ENCODE results near the gene KDM2A. TPM values are rescaled to one million over a fixed set of nuclear protein-coding genes. Genes with fewer than 3 reads are reported as not detected.
"Not testable (repeated sequence)": the region's sequence is repeated elsewhere in the genome, so short reads cannot be mapped to it uniquely, and the experiment has no call there.

The KDM2A gene
- total RNA-seq, 1 donor: 67.9 TPM

GRCh38 chr11:67117176-67117575 lies 1.9 kb upstream of the KDM2A start:
- DNase-seq (ENCODE audit: low read depth in 2 of 3, low spot score in 2 of 3): no peak

GRCh38 chr11:67117672-67118180 lies 1.3 kb upstream of the KDM2A start:
- peak in 2 of 3 donors; percentile 34 to 36 for DNase-seq (ENCODE audit: low read depth in 2 of 3, low spot score in 2 of 3)

GRCh38 chr11:67118181-67118766 lies 789 bp upstream of the KDM2A start:
- DNase-seq (ENCODE audit: low read depth in 2 of 3, low spot score in 2 of 3): peak; percentile 36 to 41 (median 39)

- peak in 2 of 3 donors; percentile 16 for DNase-seq (ENCODE audit: low read depth in 2 of 3, low spot score in 2 of 3)
These were observed 725 bp downstream of the KDM2A start for GRCh38 chr11:67119585-67120391.

GRCh38 chr11:67120456-67120855 lies 1.4 kb downstream of the KDM2A start:
- no peak for DNase-seq (ENCODE audit: low read depth in 2 of 3, low spot score in 2 of 3)

- DNase-seq (ENCODE audit: low read depth in 2 of 3, low spot score in 2 of 3): peak in 2 of 3 donors; percentile 30 to 59
These were observed 2.0 kb downstream of the KDM2A start for GRCh38 chr11:67120881-67121710.

- DNase-seq (ENCODE audit: low read depth in 2 of 3, low spot score in 2 of 3): not testable (repeated sequence)
These were observed 4.7 kb downstream of the KDM2A start for GRCh38 chr11:67123801-67124200.

- DNase-seq (ENCODE audit: low read depth in 2 of 3, low spot score in 2 of 3): not testable (repeated sequence)
These were observed 7.2 kb downstream of the KDM2A start for GRCh38 chr11:67126243-67126642.

GRCh38 chr11:67126986-67127385 lies 7.9 kb downstream of the KDM2A start:
- DNase-seq (ENCODE audit: low read depth in 2 of 3, low spot score in 2 of 3): no peak

GRCh38 chr11:67130861-67131260 lies 11.8 kb downstream of the KDM2A start:
- not testable (repeated sequence) for DNase-seq (ENCODE audit: low read depth in 2 of 3, low spot score in 2 of 3)

- no peak for DNase-seq (ENCODE audit: low read depth in 2 of 3, low spot score in 2 of 3)
These were observed 17.1 kb downstream of the KDM2A start for GRCh38 chr11:67136156-67136555.

- DNase-seq (ENCODE audit: low read depth in 2 of 3, low spot score in 2 of 3): no peak
These were observed 19.9 kb downstream of the KDM2A start for GRCh38 chr11:67138922-67139321.

- DNase-seq (ENCODE audit: low read depth in 2 of 3, low spot score in 2 of 3): no peak
These were observed 27.6 kb downstream of the KDM2A start for GRCh38 chr11:67146516-67147226.

- no peak for DNase-seq (ENCODE audit: low read depth in 2 of 3, low spot score in 2 of 3)
These were observed 34.9 kb downstream of the KDM2A start for GRCh38 chr11:67153971-67154370.

- no peak for DNase-seq (ENCODE audit: low read depth in 2 of 3, low spot score in 2 of 3)
These were observed 35.7 kb downstream of the KDM2A start for GRCh38 chr11:67154726-67155125.

- DNase-seq (ENCODE audit: low read depth in 2 of 3, low spot score in 2 of 3): no peak
These were observed 38.6 kb downstream of the KDM2A start for GRCh38 chr11:67157691-67158090.

GRCh38 chr11:67158221-67158620 lies 39.2 kb downstream of the KDM2A start:
- DNase-seq (ENCODE audit: low read depth in 2 of 3, low spot score in 2 of 3): no peak

GRCh38 chr11:67160045-67160444 lies 41.0 kb downstream of the KDM2A start:
- no peak for DNase-seq (ENCODE audit: low read depth in 2 of 3, low spot score in 2 of 3)

- DNase-seq (ENCODE audit: low read depth in 2 of 3, low spot score in 2 of 3): no peak
These were observed 42.1 kb downstream of the KDM2A start for GRCh38 chr11:67160872-67161783.
